SU-DHL-6 (cell line): Measurements from ENCODE around the gene LYPD6.

Experiments used
- H2AFZ ChIP-seq: fragments of 200-600 bp; sonication (generic); 2 replicates; pipeline ENCODE4 v1.6.1; 2014; ENCODE audit warnings: low read depth, mild to moderate bottlenecking, moderate library complexity, mixed read lengths, antibody characterized with exemption, low read length; ENCODE audit not compliant: severe bottlenecking
- H3F3A ChIP-seq: fragments of 200-600 bp; shearing (Covaris generic); 2 replicates; pipeline ENCODE4 v1.6.0; 2016; ENCODE audit warnings: antibody characterized with exemption, mild to moderate bottlenecking; ENCODE audit not compliant: insufficient read depth
- H3K27ac ChIP-seq: fragments of 200-600 bp; sonication (generic); 2 replicates; pipeline ENCODE4 v1.5.1; 2016; ENCODE audit warnings: low read depth, mild to moderate bottlenecking, low read length, moderate library complexity, mixed read lengths
- H3K27me3 ChIP-seq: fragments of 200-600 bp; sonication (generic), shearing (Covaris generic); 2 replicates; pipeline ENCODE4 v1.6.0; 2014; ENCODE audit warnings: mild to moderate bottlenecking, low read length
- H3K36me3 ChIP-seq: fragments of 200-600 bp; sonication (generic); 2 replicates; pipeline ENCODE4 v1.6.1; 2014; ENCODE audit warnings: mild to moderate bottlenecking, low read length, mixed read lengths
- H3K4me2 ChIP-seq: fragments of 300-600, 200-600 bp; shearing (Covaris generic), sonication (generic); 2 replicates; pipeline ENCODE4 v1.6.0; 2014; ENCODE audit warnings: low read length, low read depth, mild to moderate bottlenecking; ENCODE audit not compliant: poor library complexity, severe bottlenecking
- H3K4me3 ChIP-seq: fragments of 200-600 bp; sonication (generic); 2 replicates; pipeline ENCODE4 v1.5.1; 2014; ENCODE audit warnings: antibody characterized with exemption, low read length, mild to moderate bottlenecking, mixed read lengths; ENCODE audit not compliant: insufficient read depth, poor library complexity, severe bottlenecking
- H3K79me2 ChIP-seq: fragments of 200-600 bp; sonication (generic); 2 replicates; pipeline ENCODE4 v1.6.1; 2014; ENCODE audit warnings: mild to moderate bottlenecking, low read length, moderate library complexity; ENCODE audit not compliant: insufficient read depth
- H3K9ac ChIP-seq: fragments of 200-600 bp; sonication (generic); 2 replicates; pipeline ENCODE4 v1.7.0; 2014; ENCODE audit warnings: mild to moderate bottlenecking, low read length
- H3K9me2 ChIP-seq: fragments of 200-600 bp; sonication (generic); replicated peaks from 2 replicates; pipeline ENCODE4 v1.6.1; 2014; ENCODE audit warnings: low read length; ENCODE audit not compliant: insufficient read depth
- H3K9me3 ChIP-seq: fragments of 200-600 bp; sonication (generic); 2 replicates; pipeline ENCODE4 v1.6.1; 2014; ENCODE audit warnings: low read length, mixed read lengths; ENCODE audit not compliant: insufficient read depth
- H4K20me1 ChIP-seq: fragments of 200-600 bp; sonication (generic); 2 replicates; pipeline ENCODE4 v1.6.1; 2014; ENCODE audit warnings: low read depth, mild to moderate bottlenecking, antibody characterized with exemption, low read length, moderate library complexity, mixed read lengths
- EZH2phosphoT487 ChIP-seq: fragments of 200-600 bp; sonication (generic), shearing (Covaris generic); conservative IDR thresholded peaks from 2 replicates; pipeline ENCODE4 v1.6.1; 2018; ENCODE audit warnings: mild to moderate bottlenecking, antibody characterized with exemption, low read length, moderate library complexity, mixed read lengths
- TF ChIP-seq, protein P1 (sequence below): fragments of 200-600 bp; sonication (generic); IDR thresholded peaks from one replicate; pipeline ENCODE4 v1.5.1; 2017; ENCODE audit warnings: antibody characterized with exemption, mild to moderate bottlenecking, low read length, moderate library complexity; ENCODE audit not compliant: insufficient read depth, poor library complexity, severe bottlenecking

LYPD6 gene

GRCh38 chr2:149329489-149330126 lies 779 bp upstream of the LYPD6 start:
- Histone ChIP-seq H3K27me3 (no peaks in the 10 kb centered on the region), H3K9me2 (no peaks in the 10 kb centered on the region), H3K79me2 (no peaks in the 10 kb centered on the region), H3F3A (no peaks in the 10 kb centered on the region), H3K27ac (no peak overlapping the region), H3K9me3 (no peaks in the 10 kb centered on the region), H4K20me1 (no peaks in the 10 kb centered on the region), H3K4me2 (peak overlapping the region; percentile 76), H2AFZ (peak overlapping the region; percentile 85), H3K36me3 (no peaks in the 10 kb centered on the region), H3K9ac (peak overlapping the region; percentile 55), H3K4me3 (peak overlapping the region; percentile 56)
- TF ChIP-seq, protein P1, sequence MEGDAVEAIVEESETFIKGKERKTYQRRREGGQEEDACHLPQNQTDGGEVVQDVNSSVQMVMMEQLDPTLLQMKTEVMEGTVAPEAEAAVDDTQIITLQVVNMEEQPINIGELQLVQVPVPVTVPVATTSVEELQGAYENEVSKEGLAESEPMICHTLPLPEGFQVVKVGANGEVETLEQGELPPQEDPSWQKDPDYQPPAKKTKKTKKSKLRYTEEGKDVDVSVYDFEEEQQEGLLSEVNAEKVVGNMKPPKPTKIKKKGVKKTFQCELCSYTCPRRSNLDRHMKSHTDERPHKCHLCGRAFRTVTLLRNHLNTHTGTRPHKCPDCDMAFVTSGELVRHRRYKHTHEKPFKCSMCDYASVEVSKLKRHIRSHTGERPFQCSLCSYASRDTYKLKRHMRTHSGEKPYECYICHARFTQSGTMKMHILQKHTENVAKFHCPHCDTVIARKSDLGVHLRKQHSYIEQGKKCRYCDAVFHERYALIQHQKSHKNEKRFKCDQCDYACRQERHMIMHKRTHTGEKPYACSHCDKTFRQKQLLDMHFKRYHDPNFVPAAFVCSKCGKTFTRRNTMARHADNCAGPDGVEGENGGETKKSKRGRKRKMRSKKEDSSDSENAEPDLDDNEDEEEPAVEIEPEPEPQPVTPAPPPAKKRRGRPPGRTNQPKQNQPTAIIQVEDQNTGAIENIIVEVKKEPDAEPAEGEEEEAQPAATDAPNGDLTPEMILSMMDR: no peak
- TF ChIP-seq EZH2phosphoT487: no peak

- Histone ChIP-seq H4K20me1 (no peaks in the 10 kb centered on the region), H3K4me2 (peak overlapping the region; percentile 76), H3K9ac (peak overlapping the region; percentile 55; the same call in 1 of the 2 replicates), H2AFZ (peak overlapping the region; percentile 78), H3K27ac (no peak overlapping the region), H3K9me3 (no peaks in the 10 kb centered on the region), H3F3A (no peaks in the 10 kb centered on the region), H3K27me3 (no peaks in the 10 kb centered on the region), H3K9me2 (no peaks in the 10 kb centered on the region), H3K36me3 (no peaks in the 10 kb centered on the region), H3K79me2 (no peaks in the 10 kb centered on the region), H3K4me3 (no peak overlapping the region)
- TF ChIP-seq, protein P1: no peak
- TF ChIP-seq EZH2phosphoT487: no peak
These were observed 625 bp downstream of the LYPD6 start for GRCh38 chr2:149331023-149331400.

DNA sequence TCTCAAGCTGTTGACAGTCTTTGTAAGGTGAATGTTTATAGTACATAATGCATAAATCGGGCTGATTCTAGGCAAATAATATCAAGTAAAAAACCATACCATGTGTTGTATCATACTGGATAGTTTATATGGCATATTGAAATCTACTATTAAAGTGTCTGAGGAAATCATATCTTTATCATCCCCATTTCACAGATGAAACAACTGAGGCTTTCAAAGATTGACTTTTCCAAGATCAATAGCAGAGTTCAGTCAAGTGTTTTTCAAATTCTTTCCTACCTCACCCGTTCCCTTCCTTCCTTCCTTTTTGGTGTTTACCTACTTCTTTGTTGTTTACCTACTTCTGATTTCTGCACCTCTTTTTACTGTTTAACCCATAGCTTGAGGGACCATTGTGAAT lies 2.0 kb downstream of the LYPD6 start:
- Histone ChIP-seq H3K27ac (no peak overlapping the region), H4K20me1 (no peaks in the 10 kb centered on the region), H3K4me3 (no peak overlapping the region), H3K9me2 (no peaks in the 10 kb centered on the region), H3K9ac (no peak overlapping the region), H3K36me3 (no peaks in the 10 kb centered on the region), H3K4me2 (no peak overlapping the region), H3K27me3 (no peaks in the 10 kb centered on the region), H3F3A (no peaks in the 10 kb centered on the region), H3K79me2 (no peaks in the 10 kb centered on the region), H3K9me3 (no peaks in the 10 kb centered on the region), H2AFZ (no peak overlapping the region)
- no peak for TF ChIP-seq EZH2phosphoT487
- TF ChIP-seq, protein P1: no peak
